Dermis microvascular lymphatic vessel endothelial cell (primary cell): ENCODE measurements around the gene MARCHF6. TPM values are rescaled to one million over a fixed set of nuclear protein-coding genes. Genes with fewer than 3 reads are reported as not detected.
"Not testable (repeated sequence)": the region's sequence is repeated elsewhere in the genome, so short reads cannot be mapped to it uniquely, and the experiment has no call there.

Source experiments
- DNase-seq, 2 donors: peaks; one replicate each; pipeline versions ENCODE4 v3.0.0 to v3.0.0-alpha.2; 2010; ENCODE audit warnings: low read depth in 2 of 2
- total RNA-seq: library from RNA; depleted of rRNA; stranded (reverse); fragments of >200 nt; gene quantifications from 2 replicates; pipeline ENCODE4 v1.2.1, GENCODE V29; 2014

Gene MARCHF6, protein sequence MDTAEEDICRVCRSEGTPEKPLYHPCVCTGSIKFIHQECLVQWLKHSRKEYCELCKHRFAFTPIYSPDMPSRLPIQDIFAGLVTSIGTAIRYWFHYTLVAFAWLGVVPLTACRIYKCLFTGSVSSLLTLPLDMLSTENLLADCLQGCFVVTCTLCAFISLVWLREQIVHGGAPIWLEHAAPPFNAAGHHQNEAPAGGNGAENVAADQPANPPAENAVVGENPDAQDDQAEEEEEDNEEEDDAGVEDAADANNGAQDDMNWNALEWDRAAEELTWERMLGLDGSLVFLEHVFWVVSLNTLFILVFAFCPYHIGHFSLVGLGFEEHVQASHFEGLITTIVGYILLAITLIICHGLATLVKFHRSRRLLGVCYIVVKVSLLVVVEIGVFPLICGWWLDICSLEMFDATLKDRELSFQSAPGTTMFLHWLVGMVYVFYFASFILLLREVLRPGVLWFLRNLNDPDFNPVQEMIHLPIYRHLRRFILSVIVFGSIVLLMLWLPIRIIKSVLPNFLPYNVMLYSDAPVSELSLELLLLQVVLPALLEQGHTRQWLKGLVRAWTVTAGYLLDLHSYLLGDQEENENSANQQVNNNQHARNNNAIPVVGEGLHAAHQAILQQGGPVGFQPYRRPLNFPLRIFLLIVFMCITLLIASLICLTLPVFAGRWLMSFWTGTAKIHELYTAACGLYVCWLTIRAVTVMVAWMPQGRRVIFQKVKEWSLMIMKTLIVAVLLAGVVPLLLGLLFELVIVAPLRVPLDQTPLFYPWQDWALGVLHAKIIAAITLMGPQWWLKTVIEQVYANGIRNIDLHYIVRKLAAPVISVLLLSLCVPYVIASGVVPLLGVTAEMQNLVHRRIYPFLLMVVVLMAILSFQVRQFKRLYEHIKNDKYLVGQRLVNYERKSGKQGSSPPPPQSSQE
- total RNA-seq, result 34.5 and 68.9 TPM in 2 replicates

DNA sequence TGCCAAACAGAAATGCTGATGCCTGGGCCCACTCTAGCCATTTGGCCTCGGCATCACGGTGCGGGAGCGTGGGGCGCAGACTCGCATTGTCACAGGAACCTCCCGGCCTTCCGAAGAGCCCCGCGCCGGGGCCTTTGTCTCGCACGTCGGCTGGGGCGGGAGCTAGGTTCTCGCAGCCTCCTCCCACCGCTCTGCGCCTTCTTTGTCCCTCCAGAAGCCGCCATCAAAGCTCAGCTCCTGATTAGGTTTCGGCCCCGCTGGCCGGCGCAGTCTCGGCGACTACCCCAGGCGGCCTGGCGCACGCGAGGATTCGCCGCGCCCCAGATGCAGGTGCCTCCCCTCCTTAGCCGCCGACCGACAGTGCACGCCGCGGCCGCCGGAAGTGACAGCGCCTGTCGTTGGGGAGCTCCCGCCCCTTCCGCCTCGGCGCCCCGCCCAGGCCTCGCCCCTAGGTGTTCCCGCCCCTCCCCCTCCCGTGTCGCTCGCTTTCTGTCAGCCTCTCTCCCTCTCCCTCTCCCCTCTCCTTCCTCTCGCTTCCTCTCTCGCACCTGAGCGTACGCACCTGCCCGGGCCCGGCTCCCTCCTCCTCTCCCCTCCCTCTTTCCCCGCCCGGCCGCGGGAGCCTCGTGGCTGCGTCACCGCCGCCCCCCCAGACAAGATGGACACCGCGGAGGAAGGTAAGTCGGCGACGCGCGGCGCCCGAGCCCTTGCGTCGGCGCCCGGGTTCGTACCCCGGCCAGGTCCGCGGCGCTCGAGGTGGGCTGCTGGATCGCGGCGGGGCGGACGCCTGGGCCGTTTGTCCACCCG lies at the start of gene MARCHF6:
MARCHF6 (plus strand) TSS at position 455 of the 807 bp plus-strand sequence; CDS start at position 659, 204 bp downstream.
- peak; percentile 71 to 94 for DNase-seq

DNA sequence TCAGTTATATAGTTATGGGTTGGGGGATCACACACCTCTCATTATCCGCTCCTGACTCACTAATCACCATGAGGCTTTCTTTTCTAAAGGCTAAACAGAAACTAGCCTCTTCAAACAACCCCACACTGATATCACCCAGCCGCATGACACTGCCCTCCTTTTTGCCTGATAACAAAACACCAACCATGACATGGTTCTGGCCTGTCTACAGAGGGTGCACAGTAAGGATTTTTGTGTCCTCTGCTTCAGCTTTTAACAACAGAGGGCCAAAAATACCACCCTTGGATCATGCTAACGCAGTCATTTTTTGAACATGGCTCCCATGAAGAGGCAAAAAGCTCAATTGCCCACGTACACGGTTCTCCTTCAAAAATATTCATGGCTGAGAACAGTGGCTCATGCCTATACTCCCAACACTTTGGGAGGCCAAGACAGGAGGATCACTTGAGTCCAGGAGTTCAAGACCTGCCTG lies 49.8 kb upstream of the MARCHF6 start:
- no peak for DNase-seq

DNA sequence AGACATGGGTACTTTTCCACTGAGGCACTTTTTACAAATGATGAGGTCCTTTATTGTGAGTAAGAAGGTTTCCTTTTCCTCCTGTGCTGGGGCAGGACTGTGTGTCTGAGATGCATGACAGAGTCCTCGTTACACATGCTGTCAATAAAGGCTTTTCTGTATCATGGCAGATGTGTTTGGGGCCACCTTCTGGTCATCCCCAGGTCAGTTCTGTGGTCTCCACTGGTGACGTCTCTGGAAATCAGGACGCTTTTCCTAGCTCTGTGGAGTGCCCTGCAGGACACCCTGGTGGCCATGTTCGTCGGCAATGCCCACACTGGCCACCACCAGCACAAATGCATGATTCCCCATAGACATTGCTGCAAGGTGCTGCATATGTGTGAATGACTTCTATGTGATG lies 48.6 kb upstream of the MARCHF6 start:
- DNase-seq, result peak; percentile 9 to 15

DNA sequence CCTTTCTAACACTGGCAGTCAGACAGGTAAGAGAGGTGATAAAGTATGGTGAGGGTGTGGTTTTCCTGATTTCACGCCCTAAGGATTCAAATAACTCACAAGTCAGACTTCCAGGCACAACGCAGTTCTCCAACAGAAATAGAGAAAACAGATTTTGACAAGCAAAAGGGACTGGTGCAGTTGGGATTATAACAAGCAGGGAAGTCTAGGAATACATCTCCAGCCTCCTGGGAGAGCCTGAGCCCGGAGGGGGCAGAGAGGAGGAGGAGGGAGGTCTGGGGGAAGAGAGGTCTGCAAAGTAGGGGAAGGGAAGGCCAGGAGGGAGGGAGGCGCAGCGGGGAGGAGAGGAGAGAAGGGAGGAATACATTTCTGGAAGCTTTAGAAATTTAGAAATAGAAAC lies 47.4 kb upstream of the MARCHF6 start:
- no peak for DNase-seq

DNA sequence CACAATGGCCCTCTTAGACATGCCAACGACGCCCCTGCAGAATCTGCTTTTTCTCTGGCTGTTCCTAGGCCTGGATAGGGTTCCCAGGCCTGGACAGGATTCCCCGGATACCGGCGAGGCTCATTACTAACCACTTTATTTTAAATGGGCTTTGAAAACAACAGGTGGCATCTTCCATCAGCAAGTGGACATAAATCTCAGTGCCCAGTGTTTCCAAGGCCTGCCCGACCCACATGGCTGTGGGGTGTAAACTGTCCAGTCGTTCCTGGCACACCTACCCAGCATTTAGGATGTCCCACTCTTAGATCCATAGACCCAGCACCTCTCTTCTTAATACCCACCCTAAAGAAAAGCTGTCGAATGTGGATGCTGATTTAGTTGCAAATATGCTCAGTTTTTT lies 46.7 kb upstream of the MARCHF6 start:
- DNase-seq, result no peak

DNA sequence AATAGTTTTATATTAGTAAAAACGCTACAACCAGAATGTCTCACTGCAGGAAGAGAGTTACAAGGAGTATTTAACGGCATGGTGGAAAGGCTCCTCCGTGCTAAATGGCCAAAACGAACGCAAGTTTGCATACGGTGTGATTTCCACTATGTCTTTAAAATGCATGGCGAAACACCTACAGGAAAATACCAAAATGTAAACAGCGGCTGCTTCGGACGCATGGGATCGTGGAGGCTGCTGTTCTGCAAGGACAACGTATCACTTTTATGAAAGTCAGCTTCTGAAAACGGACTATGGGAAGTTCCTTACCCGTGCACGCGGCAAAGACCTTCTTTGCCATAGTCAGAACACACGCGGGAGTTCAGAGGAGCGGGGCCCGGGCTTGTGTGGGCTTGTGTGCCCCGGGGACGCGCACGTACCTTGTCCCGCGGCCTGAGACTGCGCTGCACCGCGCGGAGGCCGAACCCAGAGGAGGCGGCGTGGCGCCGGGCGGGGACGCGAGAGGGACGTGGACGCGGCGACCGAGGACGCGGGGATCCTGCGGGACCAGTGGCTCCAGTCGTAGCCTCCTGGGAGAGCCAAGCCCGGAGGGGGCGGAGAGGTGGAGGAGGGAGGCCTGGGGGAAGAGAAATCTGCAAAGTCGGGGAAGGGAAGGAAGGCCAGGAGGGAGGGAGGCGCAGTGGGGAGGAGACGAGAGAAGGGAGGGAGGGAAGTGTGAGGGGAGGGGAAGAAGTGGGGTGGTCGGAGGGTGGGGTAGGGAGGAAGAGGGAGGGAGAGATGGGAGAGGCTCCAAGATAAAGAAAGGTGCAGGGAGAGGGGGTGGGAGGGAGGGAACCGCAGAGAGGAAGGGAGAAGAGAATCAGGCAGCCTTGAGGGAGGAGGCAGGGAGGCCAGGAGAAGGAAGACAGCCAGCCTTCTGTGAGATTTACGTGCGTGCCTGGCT lies 46.0 kb upstream of the MARCHF6 start, which contains the start of gene CMBL:
CMBL (minus strand) TSS at position 697 of the 943 bp plus-strand sequence. CDS start 17,140 bp downstream, outside the sequence.
- peak in 1 of 2 donors; percentile 52 for DNase-seq

DNA sequence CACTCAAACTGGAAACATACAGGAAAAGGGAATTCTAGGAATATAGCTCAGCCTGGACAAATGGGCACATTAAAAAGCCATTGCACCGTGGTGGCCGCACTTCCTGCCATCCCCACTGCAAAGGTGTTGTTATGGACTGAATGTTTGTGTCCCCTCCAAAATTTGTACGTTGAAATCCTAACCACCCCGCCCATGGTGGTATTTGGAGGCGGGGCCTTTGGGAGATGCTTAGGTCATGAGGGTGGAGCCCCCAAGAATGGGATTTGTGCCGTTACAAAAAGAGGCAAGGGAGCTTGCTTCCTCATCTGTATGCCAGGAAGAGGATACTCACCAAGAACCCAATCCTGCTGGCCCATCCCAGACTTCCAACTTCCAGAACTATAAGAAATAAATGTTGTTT lies 44.7 kb upstream of the MARCHF6 start:
- DNase-seq, result no peak

DNA sequence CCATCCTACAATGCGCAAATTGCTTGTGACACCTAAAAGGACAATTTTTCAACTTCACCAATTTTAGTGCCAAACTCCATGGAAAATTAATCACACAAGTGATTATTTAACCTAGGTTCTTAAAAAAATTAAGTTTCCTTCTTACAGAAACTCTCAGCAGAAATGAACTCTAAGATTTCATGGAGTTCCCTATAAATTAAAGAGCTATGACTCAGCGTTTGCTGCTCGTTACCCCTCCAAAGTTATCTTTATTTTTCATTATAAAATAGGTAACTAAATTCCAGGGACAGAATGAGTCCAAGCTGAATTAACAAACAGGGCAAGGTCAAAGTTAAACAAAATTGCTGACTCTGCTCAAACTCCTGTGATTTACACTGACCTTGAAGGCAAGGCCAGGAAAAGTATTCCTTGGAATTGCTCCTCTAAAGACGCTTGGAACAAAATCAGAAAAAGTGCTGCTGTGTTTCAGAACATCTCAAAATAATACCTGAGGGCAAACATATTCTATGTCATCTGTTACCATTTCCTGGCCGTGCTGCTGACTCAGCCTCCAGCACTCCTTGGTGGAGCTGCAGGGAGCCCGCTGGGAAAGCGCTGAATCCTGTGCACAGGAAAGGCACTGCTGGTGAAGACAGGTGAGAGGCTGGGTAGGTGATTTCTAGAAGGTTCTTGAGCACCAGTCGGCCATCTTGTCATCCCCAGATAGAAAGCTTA lies 43.3 kb upstream of the MARCHF6 start:
- DNase-seq, result peak in 1 of 2 donors; percentile 18

DNA sequence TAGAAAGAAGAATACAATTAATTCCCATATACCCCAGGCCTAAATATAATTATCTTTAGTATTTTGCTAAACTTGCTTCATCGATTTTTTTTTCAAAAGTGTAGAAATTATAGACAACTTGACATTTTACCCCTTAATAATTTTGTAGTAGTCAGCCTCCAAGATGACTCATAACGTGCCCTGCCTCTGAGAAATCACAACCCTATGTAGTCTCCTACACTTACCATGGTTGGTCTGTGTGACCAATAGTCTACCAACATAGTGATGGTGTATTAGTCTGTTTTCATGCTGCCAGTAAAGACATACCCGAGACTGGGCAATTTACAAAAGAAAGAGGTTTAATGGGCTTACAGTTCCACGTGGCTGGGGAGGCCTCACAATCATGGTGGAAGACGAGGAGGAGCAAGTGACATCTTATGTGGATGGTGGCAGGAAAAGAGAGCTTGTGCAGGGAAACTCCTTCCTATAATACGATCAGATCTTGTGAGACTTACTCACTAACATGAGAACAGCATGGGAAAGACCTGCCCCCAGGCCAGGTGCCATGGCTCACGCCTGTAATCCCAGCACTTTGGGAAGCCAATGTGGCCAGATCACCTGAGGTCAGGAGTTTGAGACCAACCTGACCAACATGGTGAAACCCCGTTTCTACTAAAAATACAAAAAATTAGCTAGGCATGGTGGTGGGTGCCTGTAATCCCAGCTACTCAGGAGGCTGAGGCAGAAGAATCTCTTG lies 42.5 kb upstream of the MARCHF6 start:
- not testable (repeated sequence) for DNase-seq

DNA sequence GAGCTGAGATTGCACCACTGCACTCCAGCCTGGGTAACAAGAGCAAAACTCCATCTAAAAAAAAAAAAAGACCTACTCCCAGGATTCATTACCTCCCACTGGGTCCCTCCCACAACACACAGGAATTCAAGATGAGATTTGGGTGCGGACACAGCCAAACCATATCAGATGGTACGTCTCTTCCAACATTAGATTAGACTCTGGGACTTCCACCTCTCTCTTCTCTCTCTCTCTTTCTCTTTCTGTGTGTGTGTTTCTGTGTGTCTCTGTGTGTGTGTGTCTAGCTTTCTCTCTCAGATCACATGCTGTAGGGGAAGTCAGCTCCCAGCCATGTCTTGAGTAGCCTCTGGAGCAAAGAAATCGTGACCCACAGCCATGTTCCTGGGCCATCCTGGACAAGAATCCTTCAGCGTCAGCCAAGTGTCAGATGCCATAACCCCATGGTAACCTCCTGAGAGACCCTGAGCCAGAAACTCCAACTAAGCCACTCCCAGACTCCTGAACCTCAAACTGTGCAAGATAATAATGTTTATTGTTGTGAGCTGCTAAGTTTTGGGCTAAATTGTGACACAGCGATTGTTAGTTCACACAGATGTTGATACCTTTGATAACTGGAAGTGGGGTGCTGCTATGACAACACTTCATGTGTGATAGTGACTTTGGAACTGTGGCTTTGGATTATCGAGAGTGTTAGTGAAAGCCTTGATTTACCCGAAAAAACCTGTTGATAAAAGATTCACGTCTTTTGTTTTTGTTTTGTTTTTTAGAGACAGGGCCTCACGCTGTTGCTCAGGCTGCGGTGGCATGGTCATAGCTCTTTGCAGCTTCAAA lies 41.7 kb upstream of the MARCHF6 start:
- no peak for DNase-seq

DNA sequence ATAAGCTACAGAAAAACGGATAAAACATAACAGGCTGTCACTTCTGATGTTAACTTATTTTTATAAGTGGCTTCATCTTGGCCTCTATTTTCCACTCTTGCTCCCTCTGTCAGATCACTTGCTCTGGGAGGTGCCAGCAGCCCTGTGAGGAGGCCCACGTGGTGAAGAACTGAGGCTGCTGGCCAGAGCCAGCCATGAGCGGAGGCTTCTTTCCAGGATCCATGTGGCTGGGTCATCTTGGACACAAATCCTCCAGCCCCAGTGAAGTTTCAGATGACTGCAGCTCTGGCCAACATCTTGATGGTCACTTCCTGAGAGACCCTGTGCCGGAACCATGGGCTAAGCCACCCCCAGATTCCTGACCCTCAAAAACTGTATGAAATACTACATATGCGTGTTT lies 38.3 kb upstream of the MARCHF6 start:
- no peak for DNase-seq

DNA sequence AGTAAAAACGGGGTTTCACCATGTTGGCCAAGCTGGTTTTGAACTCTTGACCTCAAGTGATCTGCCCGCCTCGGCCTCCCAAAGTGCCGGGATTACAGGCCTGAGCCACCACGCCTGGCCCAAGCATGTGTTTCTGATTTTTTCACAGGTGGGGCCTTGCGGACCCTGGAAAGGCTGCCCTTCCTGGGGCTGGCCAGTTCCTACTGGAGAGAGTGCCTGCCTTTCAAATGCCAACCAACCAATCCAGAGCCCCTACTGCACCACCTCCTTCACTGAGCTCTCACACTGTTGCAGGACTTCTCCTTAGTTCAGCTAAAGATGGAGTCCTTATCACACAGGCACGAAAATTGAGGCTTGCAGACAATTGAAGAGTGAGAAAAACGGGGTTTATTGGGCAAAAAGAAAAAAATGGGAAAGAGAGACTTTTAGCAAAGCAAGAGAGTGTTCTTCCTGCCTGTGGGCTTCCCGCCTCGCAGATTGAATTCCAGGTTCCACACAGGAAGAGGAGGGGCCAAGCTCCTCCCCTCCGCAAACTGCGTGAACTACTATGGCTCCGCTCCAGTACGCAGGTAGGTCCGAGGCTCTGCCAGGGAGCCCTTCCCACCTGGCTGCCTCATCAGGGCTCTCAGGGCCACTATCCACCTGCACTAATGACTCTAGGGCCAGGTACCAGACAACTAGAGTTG lies 37.5 kb upstream of the MARCHF6 start:
- no peak for DNase-seq

DNA sequence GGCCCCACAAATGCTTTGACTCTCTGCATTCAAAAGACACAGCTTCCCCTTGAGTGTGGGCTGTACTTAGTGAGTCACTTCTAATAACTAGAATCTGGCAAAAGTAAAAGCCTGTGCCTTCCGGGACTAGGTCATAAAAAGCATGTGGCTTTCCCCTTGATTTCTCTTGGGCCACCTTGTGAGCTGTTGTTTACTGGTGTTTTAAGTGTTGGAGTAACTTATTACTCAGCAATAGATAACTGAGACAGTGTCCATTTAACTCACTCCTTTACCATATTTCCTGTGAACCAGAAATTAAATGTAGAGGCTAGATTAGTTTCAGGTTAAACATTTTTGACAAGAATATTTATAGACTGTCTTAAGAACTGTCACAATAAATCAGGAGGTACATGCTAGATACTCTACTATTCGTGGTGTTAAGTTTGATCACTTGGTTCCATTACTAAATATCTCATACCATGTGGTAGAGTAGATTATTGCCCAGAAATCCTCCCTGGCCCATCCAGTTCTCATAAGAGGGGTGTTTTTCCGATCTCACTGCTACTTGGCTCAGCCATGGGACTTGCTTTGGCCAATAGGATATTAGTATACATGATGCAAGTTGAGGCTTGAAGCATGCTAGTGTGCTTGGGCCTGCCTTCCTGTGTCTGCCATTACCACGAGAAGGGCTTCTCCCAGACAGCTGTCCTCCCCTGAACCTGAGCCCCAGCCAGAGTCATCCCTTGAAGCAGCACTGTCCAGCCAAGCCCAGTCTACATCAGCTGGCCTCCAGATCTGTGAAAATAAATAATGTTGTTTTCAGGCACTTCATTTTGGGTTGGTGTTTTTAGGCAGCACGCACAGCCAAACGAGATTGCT lies 35.4 kb upstream of the MARCHF6 start:
- no peak for DNase-seq

DNA sequence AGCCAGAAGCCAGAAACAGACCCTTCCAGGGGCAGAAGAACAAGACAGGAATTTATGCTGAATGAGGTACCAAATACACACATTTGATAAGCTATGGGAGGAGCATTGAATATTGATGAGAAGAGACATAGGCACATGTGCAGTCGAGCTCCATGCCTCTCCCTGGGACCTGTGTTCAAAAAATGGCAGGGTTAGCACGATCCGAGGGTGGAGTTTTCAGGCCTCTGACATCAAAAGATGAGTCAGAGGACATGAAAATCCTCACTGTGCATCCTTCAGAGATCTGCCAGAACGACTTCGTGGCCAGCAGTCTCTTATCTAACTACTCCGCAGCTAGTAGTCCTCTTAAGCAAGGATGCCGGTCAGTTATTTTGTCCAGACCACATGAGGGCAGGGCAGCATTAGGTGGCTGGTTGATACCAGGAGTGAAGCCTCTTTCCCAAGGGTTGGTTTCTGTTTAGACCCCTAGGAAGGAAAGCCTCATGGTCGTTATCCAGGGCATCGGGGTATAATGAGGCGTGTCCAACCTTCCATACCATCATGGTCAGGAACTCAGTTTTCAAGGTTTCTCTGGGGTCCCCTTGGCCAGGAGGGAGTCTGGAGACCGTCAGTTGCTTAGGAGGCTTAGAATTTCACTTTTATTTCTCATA lies 34.2 kb upstream of the MARCHF6 start:
- no peak for DNase-seq

DNA sequence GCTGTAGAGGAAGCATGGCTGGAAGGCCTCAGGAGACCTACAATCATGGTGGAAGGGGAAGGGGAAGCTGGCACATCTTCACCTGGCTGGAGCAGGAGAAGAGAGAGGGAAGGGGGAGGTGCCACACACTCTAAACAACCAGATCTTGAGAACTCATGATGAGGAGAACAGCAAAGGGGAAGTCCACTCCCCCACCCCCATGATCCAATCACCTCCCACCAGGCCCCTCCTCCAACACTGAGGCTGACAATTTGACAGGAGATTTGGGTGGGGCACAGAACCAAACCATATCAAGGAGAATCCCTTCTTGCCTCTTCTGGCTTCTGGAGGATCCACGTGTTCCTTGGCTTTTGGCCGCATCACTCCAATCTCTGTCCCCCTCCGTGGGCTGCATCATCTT lies 32.7 kb upstream of the MARCHF6 start:
- DNase-seq, result no peak

DNA sequence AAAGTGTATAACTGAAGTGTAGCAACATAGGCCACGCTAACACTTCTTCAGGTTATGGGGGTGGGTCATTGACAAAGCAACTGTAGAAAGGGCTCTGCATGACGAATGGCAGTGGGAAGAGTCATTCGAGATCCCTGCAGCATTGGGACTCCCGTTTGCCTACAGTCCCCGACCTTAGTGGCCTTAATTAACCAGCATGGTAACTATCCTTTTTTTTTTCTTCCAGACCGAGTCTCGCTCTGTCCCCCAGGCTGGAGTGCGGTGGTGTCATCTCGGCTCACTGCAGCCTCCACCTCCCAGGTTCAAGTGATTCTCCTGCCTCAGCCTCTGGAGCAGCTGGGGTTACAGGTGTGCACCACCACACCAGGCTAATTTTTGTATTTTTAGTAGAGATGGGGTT lies 31.6 kb upstream of the MARCHF6 start:
- DNase-seq, result no peak
